GM12878 (cell line): ENCODE measurements around the gene SMARCB1. TPM values are rescaled to one million over a fixed set of nuclear protein-coding genes. Genes with fewer than 3 reads are reported as not detected.

Experiments
- ATAC-seq: fragments of 200-7000 bp; cut with Tn5 transposase; 3 replicates; pipeline ENCODE4 v1.9.1; 2020; ENCODE audit warnings: mild to moderate bottlenecking, moderate library complexity
- BruUV-seq: library from RNA; stranded (reverse); fragments of 400-500 nt; replicated peaks from 2 replicates; lab custom pipeline; 2021; lab: Mats Ljungman, UMichigan
- CTCF ChIA-PET: fragments of 300-600 bp; sonication (Branson Sonifier 250); formaldehyde crosslinking; extraction: SDS; loops from one replicate; lab custom pipeline; 2021; ENCODE audit warnings: inconsistent platforms; lab: Yijun Ruan, JAX
- POLR2A ChIA-PET: fragments of 350-600 bp; formaldehyde crosslinking; extraction: SDS; loops from one replicate; lab custom pipeline; 2021; ENCODE audit warnings: inconsistent platforms; lab: Charles Lee
- RAD21 ChIA-PET: fragments of 300-600 bp; sonication (Branson Sonifier 250); formaldehyde crosslinking; loops from one replicate; lab custom pipeline; 2023; ENCODE audit warnings: antibody characterized with exemption; ENCODE audit not compliant: unreplicated experiment; lab: Charles Lee
- SMC1A ChIA-PET: fragments of 300-600 bp; sonication (Branson Sonifier 250); formaldehyde crosslinking; loops from one replicate; lab custom pipeline; 2023; ENCODE audit not compliant: unreplicated experiment, uncharacterized antibody; lab: Charles Lee
- DNase-seq: peaks from one replicate; pipeline ENCODE4 v3.0.0-alpha.2; 2011; ENCODE audit warnings: low read depth, low spot score
- FAIRE-seq: peaks from 3 replicates; lab custom pipeline; 2011; peaks lifted over from hg19 to GRCh38; lab: Jason Lieb, UNC
- H2AFZ ChIP-seq: 2 replicates; pipeline ENCODE4 v1.6.0; 2011; ENCODE audit warnings: low read depth, low read length, control low read depth; ENCODE audit not compliant: control insufficient read depth
- H3K27ac ChIP-seq: 2 replicates; pipeline ENCODE4 v1.5.1; 2011; ENCODE audit warnings: control low read depth; ENCODE audit not compliant: control insufficient read depth, insufficient read depth
- H3K27me3 ChIP-seq, 2 experiments: replicated peaks in 1 of 2; 2 replicates each; pipeline versions ENCODE4 v1.6.0 to v1.6.1; 2011; ENCODE audit warnings: low read length in 1 of 2; ENCODE audit not compliant: control insufficient read depth in 2 of 2, insufficient read depth in 2 of 2
- H3K36me3 ChIP-seq, 2 experiments: 2 replicates each; pipeline ENCODE4 v1.5.1; 2011; ENCODE audit warnings: low read length in 1 of 2; ENCODE audit not compliant: control insufficient read depth in 2 of 2, insufficient read depth in 2 of 2
- H3K4me1 ChIP-seq: 2 replicates; pipeline ENCODE4 v1.6.1; 2011; ENCODE audit warnings: mild to moderate bottlenecking, low read length, moderate library complexity, mixed read lengths; ENCODE audit not compliant: control insufficient read depth, insufficient read depth
- H3K4me2 ChIP-seq: 2 replicates; pipeline ENCODE4 v1.6.0; 2011; ENCODE audit warnings: control low read depth; ENCODE audit not compliant: control insufficient read depth, insufficient read depth
- H3K4me3 ChIP-seq: fragments of 200-600 bp; sonication (generic); 2 replicates; pipeline ENCODE4 v1.5.1; 2016
- H3K79me2 ChIP-seq: 2 replicates; pipeline ENCODE4 v1.6.0; 2011; ENCODE audit warnings: low read length; ENCODE audit not compliant: control insufficient read depth, insufficient read depth
- H3K9ac ChIP-seq: 2 replicates; pipeline ENCODE4 v1.8.0; 2011; ENCODE audit warnings: low read length, control low read depth, mixed read lengths; ENCODE audit not compliant: control insufficient read depth, insufficient read depth
- H3K9me3 ChIP-seq: replicated peaks from 3 replicates; pipeline ENCODE4 v1.5.1; 2011; ENCODE audit warnings: mild to moderate bottlenecking, low read length; ENCODE audit not compliant: control insufficient read depth, insufficient read depth
- H4K20me1 ChIP-seq: 2 replicates; pipeline ENCODE4 v1.6.0; 2011; ENCODE audit not compliant: control insufficient read depth, insufficient read depth
- ATF7 ChIP-seq: fragments of 450-650 bp; IDR thresholded peaks from 2 replicates; pipeline ENCODE4 v1.6.1; 2016; ENCODE audit warnings: low read depth, mild to moderate bottlenecking
- CHD2 ChIP-seq: IDR thresholded peaks from 2 replicates; pipeline ENCODE4 v1.6.1; 2011; ENCODE audit warnings: low read depth, low read length, improper control_type of control experiment, borderline replicate concordance
- GABPA ChIP-seq: IDR thresholded peaks from 2 replicates; pipeline ENCODE4 v1.6.1; 2014; ENCODE audit warnings: antibody characterized with exemption, low read depth, mild to moderate bottlenecking, inconsistent platforms
- MEF2B ChIP-seq: fragments of 450-650 bp; IDR thresholded peaks from 2 replicates; pipeline ENCODE4 v1.6.1; 2018; ENCODE audit warnings: mild to moderate bottlenecking, moderate library complexity; ENCODE audit not compliant: partially characterized antibody, poor library complexity, severe bottlenecking
- NR2C1 ChIP-seq: fragments of 450-650 bp; IDR thresholded peaks from 2 replicates; pipeline ENCODE4 v1.6.1; 2017; ENCODE audit warnings: antibody characterized with exemption, mild to moderate bottlenecking, moderate library complexity
- POLR2A ChIP-seq: IDR thresholded peaks from 2 replicates; pipeline ENCODE4 v1.6.1; 2011; ENCODE audit warnings: low read depth, mild to moderate bottlenecking, low read length
- RAD51 ChIP-seq: fragments of 450-650 bp; IDR thresholded peaks from 2 replicates; pipeline ENCODE4 v1.6.1; 2016; ENCODE audit warnings: moderate library complexity, mild to moderate bottlenecking, inconsistent platforms
- TBL1XR1 ChIP-seq: IDR thresholded peaks from 2 replicates; pipeline ENCODE4 v1.6.1; 2012; ENCODE audit warnings: low read depth, low read length, improper control_type of control experiment
- TCF7 ChIP-seq: IDR thresholded peaks from 2 replicates; pipeline ENCODE4 v1.6.1; 2014; ENCODE audit warnings: antibody characterized with exemption, borderline replicate concordance
- ZNF274 ChIP-seq: IDR thresholded peaks from one replicate; pipeline ENCODE4 v1.8.0; 2011; ENCODE audit not compliant: insufficient read length, insufficient read depth
- WGBS: methylation state at CpG from one replicate; pipeline ENCODE4 v1.1.6; 2016; ENCODE audit warnings: low lambda C conversion rate; ENCODE audit not compliant: insufficient replicate concordance, insufficient coverage; ENCODE audit errors: missing lambda C conversion rate; 5-methylcytosine and 5-hydroxymethylcytosine counted together
- in situ Hi-C: fragments of 300-500 bp; cut with MboI; formaldehyde crosslinking; loops from 9 replicates; pipeline ENCODE4 v1.14.3; 2018; ENCODE audit warnings: mixed read lengths
- intact Hi-C: fragments of 100-400 bp; cut with micrococcal nuclease; formaldehyde crosslinking; loops from one replicate; pipeline ENCODE4 v1.14.2; 2022; ENCODE audit not compliant: unreplicated experiment
- polyA plus RNA-seq, 11 experiments: library from polyadenylated mRNA; depleted of rRNA in 4 of 11; unstranded in 6 of 11; stranded (reverse) in 5 of 11; fragments of >200 nt; fragmentation: Nextera tagmentation in 4 of 11; fragmentation: Illumina TruSeq in 1 of 11; extraction: Ambion mirVana in 4 of 11; extraction: Trizol in 1 of 11; gene quantifications; 1 replicate in 1 of 11; 2 replicates in 10 of 11; pipeline versions ENCODE4 v1.2.1 to v1.2.3, GENCODE V29; 2011 to 2016; ENCODE audit warnings: inconsistent platforms in 2 of 11, missing spikeins in 2 of 11, low read depth in 1 of 11
- total RNA-seq, 4 experiments: library from RNA; depleted of rRNA in 3 of 4; stranded (reverse); fragments of >200 nt in 3 of 4; fragmentation: Illumina TruSeq in 1 of 4; extraction: Trizol in 1 of 4; gene quantifications; 2 replicates each; pipeline versions ENCODE4 v1.2.1 to v1.2.3, GENCODE V29; 2013 to 2021
- TF ChIP-seq, protein P1 (sequence below): fragments of 450-650 bp; IDR thresholded peaks from 2 replicates; pipeline ENCODE4 v1.6.1; 2017; ENCODE audit warnings: mild to moderate bottlenecking, moderate library complexity
- TF ChIP-seq, protein P2 (sequence below): IDR thresholded peaks from 2 replicates; pipeline ENCODE4 v1.6.1; 2011; ENCODE audit warnings: borderline replicate concordance, low read depth, mild to moderate bottlenecking, moderate library complexity, low read length; ENCODE audit not compliant: insufficient read depth, poor library complexity, severe bottlenecking
- TF ChIP-seq, protein P3 (sequence below): fragments of 450-650 bp; IDR thresholded peaks from 2 replicates; pipeline ENCODE4 v1.6.1; 2014; ENCODE audit warnings: mild to moderate bottlenecking

The SMARCB1 gene
- total and polyA plus RNA-seq, 10 of the 15 experiments (the other 5 are each of a cell fraction or from before 2014, with no cell fraction given) = 9.1 to 215 (median 183) TPM

DNA sequence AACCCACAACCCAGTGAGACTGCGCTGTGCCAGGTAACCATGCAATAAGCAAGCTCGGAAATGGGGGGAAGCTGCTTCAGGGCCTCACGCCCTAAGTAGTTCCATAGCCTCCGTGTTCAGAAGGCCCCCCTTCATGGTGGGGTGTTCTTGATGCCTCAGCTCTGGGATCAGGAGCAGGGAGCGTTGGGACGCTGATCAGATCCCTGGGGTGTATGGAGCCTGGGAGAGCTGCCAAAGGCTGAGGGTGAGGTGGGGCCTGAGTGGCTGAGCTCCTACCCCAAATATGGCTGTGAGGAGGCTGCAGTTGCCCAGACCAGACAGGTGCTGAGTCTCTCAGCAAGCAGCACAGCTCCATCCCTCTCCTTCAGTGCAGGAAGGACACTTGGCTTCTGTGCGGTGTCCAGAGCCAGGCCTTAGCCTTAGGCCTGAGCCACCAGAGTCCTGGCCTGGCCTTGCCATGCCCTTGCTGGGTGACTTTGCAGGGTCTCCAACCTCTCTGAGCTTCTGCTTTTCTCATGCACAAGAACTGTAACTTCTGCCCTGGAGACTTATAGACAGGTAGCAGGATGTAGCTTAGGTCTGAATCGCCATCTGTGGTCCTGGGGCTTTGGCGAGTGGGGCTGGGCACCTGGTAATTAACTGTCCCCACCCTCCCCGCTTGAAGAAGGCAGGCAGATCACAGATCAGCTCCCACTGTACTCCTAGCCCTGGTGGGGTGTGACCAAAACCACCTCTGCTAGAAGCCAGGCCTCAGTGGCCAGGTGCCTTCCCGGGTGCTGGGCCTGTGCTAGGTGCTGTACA lies 8.8 kb upstream of the SMARCB1 start (continued):
- TF ChIP-seq, protein P1, sequence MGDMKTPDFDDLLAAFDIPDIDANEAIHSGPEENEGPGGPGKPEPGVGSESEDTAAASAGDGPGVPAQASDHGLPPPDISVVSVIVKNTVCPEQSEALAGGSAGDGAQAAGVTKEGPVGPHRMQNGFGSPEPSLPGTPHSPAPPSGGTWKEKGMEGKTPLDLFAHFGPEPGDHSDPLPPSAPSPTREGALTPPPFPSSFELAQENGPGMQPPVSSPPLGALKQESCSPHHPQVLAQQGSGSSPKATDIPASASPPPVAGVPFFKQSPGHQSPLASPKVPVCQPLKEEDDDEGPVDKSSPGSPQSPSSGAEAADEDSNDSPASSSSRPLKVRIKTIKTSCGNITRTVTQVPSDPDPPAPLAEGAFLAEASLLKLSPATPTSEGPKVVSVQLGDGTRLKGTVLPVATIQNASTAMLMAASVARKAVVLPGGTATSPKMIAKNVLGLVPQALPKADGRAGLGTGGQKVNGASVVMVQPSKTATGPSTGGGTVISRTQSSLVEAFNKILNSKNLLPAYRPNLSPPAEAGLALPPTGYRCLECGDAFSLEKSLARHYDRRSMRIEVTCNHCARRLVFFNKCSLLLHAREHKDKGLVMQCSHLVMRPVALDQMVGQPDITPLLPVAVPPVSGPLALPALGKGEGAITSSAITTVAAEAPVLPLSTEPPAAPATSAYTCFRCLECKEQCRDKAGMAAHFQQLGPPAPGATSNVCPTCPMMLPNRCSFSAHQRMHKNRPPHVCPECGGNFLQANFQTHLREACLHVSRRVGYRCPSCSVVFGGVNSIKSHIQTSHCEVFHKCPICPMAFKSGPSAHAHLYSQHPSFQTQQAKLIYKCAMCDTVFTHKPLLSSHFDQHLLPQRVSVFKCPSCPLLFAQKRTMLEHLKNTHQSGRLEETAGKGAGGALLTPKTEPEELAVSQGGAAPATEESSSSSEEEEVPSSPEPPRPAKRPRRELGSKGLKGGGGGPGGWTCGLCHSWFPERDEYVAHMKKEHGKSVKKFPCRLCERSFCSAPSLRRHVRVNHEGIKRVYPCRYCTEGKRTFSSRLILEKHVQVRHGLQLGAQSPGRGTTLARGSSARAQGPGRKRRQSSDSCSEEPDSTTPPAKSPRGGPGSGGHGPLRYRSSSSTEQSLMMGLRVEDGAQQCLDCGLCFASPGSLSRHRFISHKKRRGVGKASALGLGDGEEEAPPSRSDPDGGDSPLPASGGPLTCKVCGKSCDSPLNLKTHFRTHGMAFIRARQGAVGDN = no peak
- TF ChIP-seq MEF2B (no peak), NR2C1 (no peak), TCF7 (no peak)

DNA sequence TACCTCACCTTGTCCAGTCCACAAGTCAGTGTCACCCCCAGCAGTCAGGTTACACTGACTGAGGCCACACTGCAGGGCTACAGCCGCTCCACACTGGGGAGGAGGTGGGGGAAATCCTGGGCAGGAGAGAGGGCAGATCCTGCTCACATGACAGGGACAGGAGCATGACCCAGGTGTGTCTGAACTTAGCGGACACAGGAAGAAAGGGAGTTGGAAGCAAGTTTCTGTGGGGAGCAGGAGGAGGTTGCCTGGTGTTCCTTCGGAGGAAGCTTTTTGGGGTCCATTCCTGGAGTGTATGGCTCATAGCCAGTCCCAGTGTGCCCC lies 8.2 kb upstream of the SMARCB1 start:
- Histone ChIP-seq H3K4me2 (no peak overlapping the region), H3K36me3 (no peaks in the 10 kb centered on the region), H3K27ac (no peak overlapping the region), H4K20me1 (no peaks in the 10 kb centered on the region), H3K4me3 (no peak overlapping the region), H3K9me3 (no peaks in the 10 kb centered on the region), H3K4me1 (no peaks in the 10 kb centered on the region), H3K79me2 (no peaks in the 10 kb centered on the region), H3K27me3 (peaks cover 0 to 2% of the 10 kb centered on the region in 2 experiments; a peak in 2 of 4 replicates), H3K9ac (no peak overlapping the region), H2AFZ (no peak overlapping the region)
- no peak for TF ChIP-seq RAD51
- TF ChIP-seq, protein P2, sequence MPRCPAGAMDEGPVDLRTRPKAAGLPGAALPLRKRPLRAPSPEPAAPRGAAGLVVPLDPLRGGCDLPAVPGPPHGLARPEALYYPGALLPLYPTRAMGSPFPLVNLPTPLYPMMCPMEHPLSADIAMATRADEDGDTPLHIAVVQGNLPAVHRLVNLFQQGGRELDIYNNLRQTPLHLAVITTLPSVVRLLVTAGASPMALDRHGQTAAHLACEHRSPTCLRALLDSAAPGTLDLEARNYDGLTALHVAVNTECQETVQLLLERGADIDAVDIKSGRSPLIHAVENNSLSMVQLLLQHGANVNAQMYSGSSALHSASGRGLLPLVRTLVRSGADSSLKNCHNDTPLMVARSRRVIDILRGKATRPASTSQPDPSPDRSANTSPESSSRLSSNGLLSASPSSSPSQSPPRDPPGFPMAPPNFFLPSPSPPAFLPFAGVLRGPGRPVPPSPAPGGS = no peak
- TF ChIP-seq CHD2 = no peak
- no peak for TF ChIP-seq POLR2A
- TF ChIP-seq TBL1XR1 = no peak
- TF ChIP-seq ATF7 = no peak
- no peak for TF ChIP-seq ZNF274
- no peak for TF ChIP-seq GABPA
- TF ChIP-seq, protein P3, sequence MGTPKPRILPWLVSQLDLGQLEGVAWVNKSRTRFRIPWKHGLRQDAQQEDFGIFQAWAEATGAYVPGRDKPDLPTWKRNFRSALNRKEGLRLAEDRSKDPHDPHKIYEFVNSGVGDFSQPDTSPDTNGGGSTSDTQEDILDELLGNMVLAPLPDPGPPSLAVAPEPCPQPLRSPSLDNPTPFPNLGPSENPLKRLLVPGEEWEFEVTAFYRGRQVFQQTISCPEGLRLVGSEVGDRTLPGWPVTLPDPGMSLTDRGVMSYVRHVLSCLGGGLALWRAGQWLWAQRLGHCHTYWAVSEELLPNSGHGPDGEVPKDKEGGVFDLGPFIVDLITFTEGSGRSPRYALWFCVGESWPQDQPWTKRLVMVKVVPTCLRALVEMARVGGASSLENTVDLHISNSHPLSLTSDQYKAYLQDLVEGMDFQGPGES = no peak
- no peak; the same call in 2 of the 3 replicates for ATAC-seq
- ChIA-PET CTCF (interaction anchor here (1.1 to 1.7 kb wide), 2 partner anchors 11 to 116 kb away, joined by 3 read pairs; partner anchors contain the start of gene MIF), SMC1A (interaction anchor here (0.7 to 1.2 kb wide), 2 partner anchors 9 to 45 kb away, joined by 4 read pairs; no protein-coding TSS in a partner anchor), POLR2A (interaction anchor here (1.0 kb wide), 1 partner anchor 25 kb away, joined by 3 read pairs; no protein-coding TSS in a partner anchor), RAD21 (interaction anchor here (1.1 to 1.3 kb wide), 2 partner anchors 67 to 71 kb away, joined by 5 to 6 read pairs; no protein-coding TSS in a partner anchor)
- BruUV-seq = no TSS peak
- in situ Hi-C loops (no loop called here), intact Hi-C loops (no loop called here)
- FAIRE-seq = no peak
- DNase-seq = no peak
- 13% methylated on average over 3 of the region's 3 CpGs for WGBS
